Esophagus muscularis mucosa (tissue), 4 donors: ENCODE results near the gene UBE2U.

Experiments used
- CTCF ChIP-seq, 3 experiments: fragments of 200-600 bp in 2 of 3; fragments of 450-650 bp in 1 of 3; sonication (generic) in 2 of 3; IDR thresholded peaks; one replicate each; pipeline ENCODE4 v1.5.1; 2017 to 2019; ENCODE audit warnings: antibody characterized with exemption in 3 of 3, mild to moderate bottlenecking in 2 of 3, moderate library complexity in 1 of 3
- EP300 ChIP-seq: sonication (generic); formaldehyde crosslinking; IDR thresholded peaks from one replicate; pipeline ENCODE4 v1.6.1; 2017; ENCODE audit warnings: antibody characterized with exemption
- POLR2A ChIP-seq: fragments of 450-650 bp; IDR thresholded peaks from one replicate; pipeline ENCODE4 v1.6.1; 2017; ENCODE audit warnings: antibody characterized with exemption, moderate library complexity, mild to moderate bottlenecking, low read depth

GRCh38 chr1:64215576-64215975 lies 12.2 kb downstream of the UBE2U start:
- no peak for TF ChIP-seq CTCF (IDR thresholded peaks at IDR 0.05)
- no peak for TF ChIP-seq EP300
- no peak for TF ChIP-seq POLR2A
